HG03575 (cell line): ENCODE results near the gene GTF3C6.
"Not testable (repeated sequence)": the region's sequence is repeated elsewhere in the genome, so short reads cannot be mapped to it uniquely, and the experiment has no call there.

Source experiments
- ATAC-seq: cut with Tn5 transposase; IDR thresholded peaks from one replicate; pipeline ENCODE4 v1.9.1; 2021; ENCODE audit not compliant: unreplicated experiment, insufficient number of reproducible peaks, low FRiP score; ENCODE audit errors: extremely low read depth

GTF3C6 gene

GRCh38 chr6:110971468-110971867, 13.0 kb downstream of the GTF3C6 start:
- no peak for ATAC-seq

- ATAC-seq, result no peak
These were observed 18.1 kb downstream of the GTF3C6 start for GRCh38 chr6:110976575-110976974.

- no peak for ATAC-seq
These were observed 21.1 kb downstream of the GTF3C6 start for GRCh38 chr6:110979565-110980101.

- no peak for ATAC-seq
These were observed 21.7 kb downstream of the GTF3C6 start for GRCh38 chr6:110980227-110980626.

- no peak for ATAC-seq
These were observed 22.1 kb downstream of the GTF3C6 start for GRCh38 chr6:110980648-110981047.

GRCh38 chr6:110981202-110981600, 22.7 kb downstream of the GTF3C6 start:
- ATAC-seq, result no peak

GRCh38 chr6:110990840-110991576, 32.5 kb downstream of the GTF3C6 start:
- no peak for ATAC-seq

- ATAC-seq, result no peak
These were observed 38.2 kb downstream of the GTF3C6 start for GRCh38 chr6:110996691-110997090.

- ATAC-seq, result no peak
These were observed 41.2 kb downstream of the GTF3C6 start for GRCh38 chr6:110999634-111000270.

GRCh38 chr6:111002350-111002749, 43.8 kb downstream of the GTF3C6 start:
- no peak for ATAC-seq

GRCh38 chr6:111011360-111012142, 53.0 kb downstream of the GTF3C6 start:
- no peak for ATAC-seq

GRCh38 chr6:111012143-111012452, 53.6 kb downstream of the GTF3C6 start:
- no peak for ATAC-seq

GRCh38 chr6:111012520-111012919, 54.0 kb downstream of the GTF3C6 start:
- not testable (repeated sequence) for ATAC-seq

GRCh38 chr6:111013144-111013915, 54.8 kb downstream of the GTF3C6 start:
- ATAC-seq, result no peak

GRCh38 chr6:111015389-111016124, 57.1 kb downstream of the GTF3C6 start:
- ATAC-seq, result no peak

- ATAC-seq, result not testable (repeated sequence)
These were observed 58.7 kb downstream of the GTF3C6 start for GRCh38 chr6:111017241-111017640.
